K562 (cell line): Measurements from ENCODE around the gene SPARC. TPM values are rescaled to one million over a fixed set of nuclear protein-coding genes. Genes with fewer than 3 reads are reported as not detected.

Source experiments
- CEBPG ChIP-seq, 3 experiments: fragments of 200-800 bp in 1 of 3; sonication (Bioruptor generic) in 1 of 3; sonication (generic) in 1 of 3; formaldehyde crosslinking in 1 of 3; IDR thresholded peaks in 2 of 3; conservative IDR thresholded peaks in 1 of 3; 2 replicates each; pipeline versions ENCODE4 v1.6.1 to v1.8.0; 2016 to 2022; ENCODE audit warnings: missing compliant biosample characterization in 2 of 3, missing genetic modification characterization in 2 of 3, mild to moderate bottlenecking in 1 of 3, missing genetic modification reagents in 1 of 3
- CHD7 ChIP-seq: fragments of 200-600 bp; sonication (generic); IDR thresholded peaks from one replicate; pipeline ENCODE4 v1.6.1; 2012; ENCODE audit warnings: mild to moderate bottlenecking, low read depth, low read length, inconsistent platforms
- CREB5 ChIP-seq: fragments of 250-450 bp; sonication (Bioruptor Pico); IDR thresholded peaks from 2 replicates; pipeline ENCODE4 v1.5.0; 2020; ENCODE audit warnings: mild to moderate bottlenecking
- EGR1 ChIP-seq: fragments of 450-650 bp; conservative IDR thresholded peaks from 2 replicates; pipeline ENCODE4 v1.6.1; 2017; ENCODE audit warnings: mild to moderate bottlenecking
- FOXO4 ChIP-seq: fragments of 450-650 bp; formaldehyde crosslinking; IDR thresholded peaks from 2 replicates; pipeline ENCODE4 v1.4.0; 2020; ENCODE audit warnings: mild to moderate bottlenecking, moderate library complexity
- FUS ChIP-seq: fragments of 200-400 bp; formaldehyde crosslinking; optimal IDR thresholded peaks from 2 replicates; pipeline ENCODE3; 2017; ENCODE audit warnings: low read depth, low read length
- HDAC1 ChIP-seq, 2 experiments: fragments of 450-650 bp; IDR thresholded peaks; 2 replicates each; pipeline ENCODE4 v1.6.1; 2016 to 2017; ENCODE audit warnings: inconsistent platforms in 1 of 2, mild to moderate bottlenecking in 1 of 2, moderate library complexity in 1 of 2
- KLF13 ChIP-seq: fragments of 450-650 bp; IDR thresholded peaks from 2 replicates; pipeline ENCODE4 v1.6.1; 2016; ENCODE audit warnings: missing genetic modification characterization, low read depth, mild to moderate bottlenecking, missing compliant biosample characterization, moderate library complexity, borderline replicate concordance
- POLR2A ChIP-seq: fragments of 450-650 bp; conservative IDR thresholded peaks from 2 replicates; pipeline ENCODE4 v1.6.1; 2016
- SIX5 ChIP-seq, 2 experiments: IDR thresholded peaks; 2 replicates each; pipeline ENCODE4 v1.6.1; 2011; ENCODE audit warnings: low read length in 2 of 2, borderline replicate concordance in 1 of 2, low read depth in 1 of 2, mild to moderate bottlenecking in 1 of 2, moderate library complexity in 1 of 2; ENCODE audit not compliant: insufficient read depth in 1 of 2
- ZFP36 ChIP-seq: fragments of 150-350 bp; IDR thresholded peaks from 2 replicates; pipeline ENCODE4 v1.6.1; 2018; ENCODE audit warnings: low read length, low read depth; ENCODE audit not compliant: partially characterized antibody
- ZNF436 ChIP-seq: fragments of 250-450, 450-650 bp; sonication (Bioruptor Pico); formaldehyde crosslinking; IDR thresholded peaks from 2 replicates; pipeline ENCODE4 v1.7.0; 2020; ENCODE audit warnings: mild to moderate bottlenecking
- polyA plus RNA-seq, 8 experiments: library from polyadenylated mRNA; depleted of rRNA in 4 of 8; stranded (reverse) in 5 of 8; unstranded in 3 of 8; fragments of >200 nt; fragmentation: Nextera tagmentation in 2 of 8; fragmentation: Illumina TruSeq in 1 of 8; extraction: Ambion mirVana in 2 of 8; extraction: Trizol in 1 of 8; gene quantifications; 2 replicates each; pipeline versions ENCODE4 v1.2.1 to v1.2.3, GENCODE V29; 2011 to 2014; ENCODE audit warnings: inconsistent platforms in 1 of 8, missing spikeins in 1 of 8
- total RNA-seq, 7 experiments: library from RNA; depleted of rRNA in 6 of 7; stranded (reverse); fragments of >200 nt in 6 of 7; fragmentation: Illumina TruSeq in 2 of 7; extraction: Trizol in 2 of 7; gene quantifications; 2 replicates each; pipeline versions ENCODE4 v1.2.1 to v1.2.3, GENCODE V29; 2011 to 2021; ENCODE audit warnings: low replicate concordance in 1 of 7

The SPARC gene
- total and polyA plus RNA-seq, 9 of the 15 experiments (the other 6 are each of a cell fraction or from before 2014, with no cell fraction given): 6.1 to 35.6 (median 12.2) TPM

GRCh38 chr5:151709109-151709735 is 22.5 kb upstream of the SPARC start (continued):
- TF ChIP-seq CHD7: no peak
- TF ChIP-seq CEBPG (CRISPR knock-in tag; IDR thresholded peaks at IDR 0.05): 0 out of 2 replicates have a peak, but pooled peaks have one; percentile 27
- TF ChIP-seq CEBPG (tag; conservative IDR thresholded peaks at IDR 0.05 in 1 of 2, IDR thresholded peaks at IDR 0.05 in 1 of 2): peak; percentile 49 to 56; a peak in 3 of 4 replicates
- TF ChIP-seq POLR2A: peak; percentile 63
- no peak for TF ChIP-seq FOXO4
- no peak for TF ChIP-seq ZFP36
- no peak for TF ChIP-seq SIX5 (IDR thresholded peaks at IDR 0.05; ENCODE audit: borderline replicate concordance in 1 of 2, insufficient read depth in 1 of 2, low read depth in 1 of 2, low read length in 2 of 2)
- TF ChIP-seq ZNF436 (CRISPR knock-in tag): no peak
- TF ChIP-seq HDAC1 (IDR thresholded peaks at IDR 0.05): no peak
- no peak for TF ChIP-seq KLF13 (tag)
- no peak for TF ChIP-seq CREB5 (CRISPR knock-in tag)
- no peak for TF ChIP-seq FUS
- TF ChIP-seq EGR1: no peak
